KMS-11 (cell line): Measurements from ENCODE around the gene SLC24A3.

ENCODE experiments used
- H2AFZ ChIP-seq: fragments of 200-600 bp; sonication (generic); 2 replicates; pipeline ENCODE4 v1.6.1; 2016; ENCODE audit warnings: antibody characterized with exemption, mixed run types, low read depth
- H3K27ac ChIP-seq: fragments of 200-600 bp; sonication (generic); 2 replicates; pipeline ENCODE4 v1.6.1; 2016; ENCODE audit warnings: mild to moderate bottlenecking, mixed run types
- H3K27me3 ChIP-seq: fragments of 200-600 bp; sonication (generic); 2 replicates; pipeline ENCODE4 v1.6.1; 2017; ENCODE audit warnings: mild to moderate bottlenecking, low read depth, mixed run types, moderate library complexity; ENCODE audit not compliant: insufficient read depth
- H3K36me3 ChIP-seq: fragments of 200-600 bp; sonication (generic); 2 replicates; pipeline ENCODE4 v1.6.1; 2017; ENCODE audit warnings: mild to moderate bottlenecking, mixed run types; ENCODE audit not compliant: insufficient read depth
- H3K4me1 ChIP-seq: fragments of 200-600 bp; sonication (generic); 2 replicates; pipeline ENCODE4 v1.6.1; 2016; ENCODE audit warnings: mild to moderate bottlenecking, low read depth, mixed run types; ENCODE audit not compliant: poor library complexity, severe bottlenecking
- H3K4me2 ChIP-seq: fragments of 200-600 bp; sonication (generic); 2 replicates; pipeline ENCODE4 v1.7.0; 2016; ENCODE audit warnings: mild to moderate bottlenecking, mixed run types
- H3K4me3 ChIP-seq: fragments of 200-600 bp; sonication (generic); IDR thresholded peaks from 2 replicates; pipeline ENCODE4 v1.6.1; 2017; ENCODE audit warnings: low read depth, low read length, mixed read lengths; ENCODE audit not compliant: insufficient read depth
- H3K79me2 ChIP-seq: fragments of 200-600 bp; sonication (generic); 2 replicates; pipeline ENCODE4 v1.6.1; 2016; ENCODE audit warnings: low read depth, mixed run types; ENCODE audit not compliant: insufficient read depth
- H3K9ac ChIP-seq: fragments of 200-600 bp; sonication (generic); 2 replicates; pipeline ENCODE4 v1.6.1; 2016; ENCODE audit warnings: mild to moderate bottlenecking, mixed run types
- H4K20me1 ChIP-seq: fragments of 200-600 bp; sonication (generic); 2 replicates; pipeline ENCODE4 v1.6.1; 2016; ENCODE audit warnings: mild to moderate bottlenecking, mixed run types; ENCODE audit not compliant: insufficient read depth
- CTCF ChIP-seq: fragments of 200-600 bp; sonication (generic); conservative IDR thresholded peaks from 2 replicates; pipeline ENCODE4 v1.6.1; 2017; ENCODE audit warnings: low read depth, mild to moderate bottlenecking, antibody characterized with exemption, low read length, moderate library complexity, mixed read lengths

The SLC24A3 gene

GRCh38 chr20:19738951-19739350, 526.5 kb downstream of the SLC24A3 start:
- no peaks in the 10 kb centered on the region for H3K79me2 ChIP-seq
- H3K36me3 ChIP-seq = no peaks in the 10 kb centered on the region
- no peak overlapping the region for H3K4me2 ChIP-seq
- no peak overlapping the region for H2AFZ ChIP-seq
- no peak overlapping the region for H3K4me3 ChIP-seq
- H3K27me3 ChIP-seq = no peaks in the 10 kb centered on the region
- H3K4me1 ChIP-seq = peaks cover 18% of the 10 kb centered on the region
- TF ChIP-seq CTCF = no peak
- no peak overlapping the region for H3K9ac ChIP-seq
- H4K20me1 ChIP-seq = no peaks in the 10 kb centered on the region
- no peak overlapping the region for H3K27ac ChIP-seq

- Histone ChIP-seq H3K27me3 (no peaks in the 10 kb centered on the region), H4K20me1 (no peaks in the 10 kb centered on the region), H3K27ac (no peak overlapping the region), H3K36me3 (no peaks in the 10 kb centered on the region), H3K4me1 (peaks cover 18% of the 10 kb centered on the region), H3K9ac (no peak overlapping the region), H3K4me2 (no peak overlapping the region), H2AFZ (no peak overlapping the region), H3K79me2 (no peaks in the 10 kb centered on the region), H3K4me3 (no peak overlapping the region)
- TF ChIP-seq CTCF = no peak
Measured at GRCh38 chr20:19739351-19739750, 526.9 kb downstream of the SLC24A3 start.

- no peak for TF ChIP-seq CTCF
- no peaks in the 10 kb centered on the region for H4K20me1 ChIP-seq
- peaks cover 18% of the 10 kb centered on the region for H3K4me1 ChIP-seq
Measured at GRCh38 chr20:19740512-19740911, 528.1 kb downstream of the SLC24A3 start.

GRCh38 chr20:19741924-19742323, 529.5 kb downstream of the SLC24A3 start:
- H3K4me3 ChIP-seq = no peak overlapping the region
- H2AFZ ChIP-seq = no peak overlapping the region
- no peaks in the 10 kb centered on the region for H3K36me3 ChIP-seq
- H3K4me1 ChIP-seq = peaks cover 13% of the 10 kb centered on the region
- TF ChIP-seq CTCF = no peak
- H3K79me2 ChIP-seq = no peaks in the 10 kb centered on the region
- no peak overlapping the region for H3K9ac ChIP-seq
- H4K20me1 ChIP-seq = no peaks in the 10 kb centered on the region
- H3K27ac ChIP-seq = no peak overlapping the region
- no peak overlapping the region for H3K4me2 ChIP-seq
- H3K27me3 ChIP-seq = no peaks in the 10 kb centered on the region

More at GRCh38 chr20:19740512-19740911, 528.1 kb downstream of the SLC24A3 start:
- no peaks in the 10 kb centered on the region for H3K27me3 ChIP-seq
- H3K4me2 ChIP-seq = no peak overlapping the region
- H3K36me3 ChIP-seq = no peaks in the 10 kb centered on the region
- no peak overlapping the region for H2AFZ ChIP-seq
- H3K9ac ChIP-seq = no peak overlapping the region
- H3K27ac ChIP-seq = no peak overlapping the region
- no peak overlapping the region for H3K4me3 ChIP-seq
- no peaks in the 10 kb centered on the region for H3K79me2 ChIP-seq
